HG03571 (cell line): Measurements from ENCODE around the gene GNG12.

ENCODE experiments used
- ATAC-seq: cut with Tn5 transposase; IDR thresholded peaks from one replicate; pipeline ENCODE4 v1.9.1; 2021; ENCODE audit not compliant: unreplicated experiment

The GNG12 gene

GRCh38 chr1:67815303-67816094, 17.8 kb downstream of the GNG12 start:
- ATAC-seq: no peak

GRCh38 chr1:67814121-67814772, 19.0 kb downstream of the GNG12 start:
- no peak for ATAC-seq

GRCh38 chr1:67812226-67812625, 21.0 kb downstream of the GNG12 start:
- ATAC-seq: no peak

GRCh38 chr1:67811781-67812180, 21.5 kb downstream of the GNG12 start:
- ATAC-seq: no peak

- no peak for ATAC-seq
These were observed 23.4 kb downstream of the GNG12 start for GRCh38 chr1:67809887-67810286.

- ATAC-seq: no peak
These were observed 26.0 kb downstream of the GNG12 start for GRCh38 chr1:67807282-67807681.

- no peak for ATAC-seq
These were observed 28.6 kb downstream of the GNG12 start for GRCh38 chr1:67804710-67805109.

- ATAC-seq: no peak
These were observed 29.6 kb downstream of the GNG12 start for GRCh38 chr1:67803380-67804279.

GRCh38 chr1:67802565-67802964, 30.7 kb downstream of the GNG12 start:
- no peak for ATAC-seq

- no peak for ATAC-seq
These were observed 31.4 kb downstream of the GNG12 start for GRCh38 chr1:67801903-67802302.

GRCh38 chr1:67795179-67795912, 37.9 kb downstream of the GNG12 start:
- no peak for ATAC-seq

- no peak for ATAC-seq
These were observed 39.7 kb downstream of the GNG12 start for GRCh38 chr1:67793562-67793961.

GRCh38 chr1:67792741-67793458, 40.4 kb downstream of the GNG12 start:
- no peak for ATAC-seq

- ATAC-seq: no peak
These were observed 41.2 kb downstream of the GNG12 start for GRCh38 chr1:67792103-67792502.

- ATAC-seq: no peak
These were observed 41.6 kb downstream of the GNG12 start for GRCh38 chr1:67791686-67792085.

- no peak for ATAC-seq
These were observed 42.0 kb downstream of the GNG12 start for GRCh38 chr1:67791261-67791660.

- ATAC-seq: no peak
These were observed 43.0 kb downstream of the GNG12 start for GRCh38 chr1:67790201-67790692.

- no peak for ATAC-seq
These were observed 43.7 kb downstream of the GNG12 start for GRCh38 chr1:67789551-67789950.

GRCh38 chr1:67788904-67789303, 44.4 kb downstream of the GNG12 start:
- ATAC-seq: no peak

GRCh38 chr1:67788238-67788790, 45.0 kb downstream of the GNG12 start:
- ATAC-seq: no peak
